Right hindlimb (tissue), 1 donor: Measurements from ENCODE around the gene UBE2H.

Source experiments
- DNase-seq: peaks from one replicate; pipeline ENCODE4 v3.0.0-alpha.2; 2018

UBE2H gene

GRCh38 chr7:129784437-129784782 is 168.3 kb downstream of the UBE2H start:
- DNase-seq = no peak

- no peak for DNase-seq
These were observed 169.2 kb downstream of the UBE2H start for GRCh38 chr7:129783584-129783919.

GRCh38 chr7:129782818-129783583 is 169.8 kb downstream of the UBE2H start:
- DNase-seq = no peak

- DNase-seq = no peak
These were observed 170.6 kb downstream of the UBE2H start for GRCh38 chr7:129781928-129782817.

GRCh38 chr7:129780974-129781927 is 171.5 kb downstream of the UBE2H start:
- DNase-seq = no peak
